ENCODE results near the gene HIC1.
A peak's percentile ranks its signal among the peaks of the same experiment; 100 is the strongest.

Gene HIC1

GRCh38 chr17:2107050-2107449, 52.1 kb downstream of the HIC1 start:
- DNase-seq: no peak

GRCh38 chr17:2107506-2107905, 52.6 kb downstream of the HIC1 start:
- Histone ChIP-seq H2BK5ac (ENCODE audit: low read length) (no peak overlapping the region), H4K8ac (ENCODE audit: low read depth, low read length) (no peak overlapping the region), H3K23ac (ENCODE audit: low read length) (no peak overlapping the region), H3K27me3 (ENCODE audit: insufficient read depth, low read length, poor library complexity) (no peaks in the 10 kb centered on the region), H3K4me3 (ENCODE audit: low read length) (no peak overlapping the region), H2BK120ac (ENCODE audit: low read depth, low read length) (no peak overlapping the region), H3K27ac (ENCODE audit: low read depth, low read length) (no peak overlapping the region), H2BK15ac (replicated peaks; ENCODE audit: low read depth) (no peak overlapping the region), H3K4me1 (ENCODE audit: control insufficient read depth, low read depth, low read length) (no peaks in the 10 kb centered on the region), H3K4ac (ENCODE audit: low read depth, low read length) (no peak overlapping the region), H3K18ac (ENCODE audit: low read length) (no peak overlapping the region), H3K56ac (ENCODE audit: low read length) (no peak overlapping the region), H3K79me1 (ENCODE audit: low read length) (no peaks in the 10 kb centered on the region), H3K9ac (ENCODE audit: low read length) (no peak overlapping the region), H4K5ac (ENCODE audit: low read length) (no peak overlapping the region), H3K36me3 (ENCODE audit: control insufficient read depth, insufficient read depth, low read length) (no peaks in the 10 kb centered on the region), H2AK5ac (ENCODE audit: low read length) (no peak overlapping the region), H3K4me2 (ENCODE audit: low read length) (no peak overlapping the region), H3K79me2 (ENCODE audit: control insufficient read depth, insufficient read depth, low read length) (no peaks in the 10 kb centered on the region)
- DNase-seq: no peak
- WGBS (ENCODE audit: extremely low coverage, insufficient coverage, low lambda C conversion rate): no CpG with 5 or more reads among the region's 3 CpGs

More at GRCh38 chr17:2107050-2107449, 52.1 kb downstream of the HIC1 start:
- Histone ChIP-seq H2BK120ac (ENCODE audit: low read depth, low read length) (no peak overlapping the region), H3K56ac (ENCODE audit: low read length) (no peak overlapping the region), H2BK5ac (ENCODE audit: low read length) (no peak overlapping the region), H3K4me1 (ENCODE audit: control insufficient read depth, low read depth, low read length) (no peaks in the 10 kb centered on the region), H2AK5ac (ENCODE audit: low read length) (no peak overlapping the region), H2BK15ac (replicated peaks; ENCODE audit: low read depth) (no peak overlapping the region), H4K8ac (ENCODE audit: low read depth, low read length) (no peak overlapping the region), H3K79me1 (ENCODE audit: low read length) (no peaks in the 10 kb centered on the region), H3K9ac (ENCODE audit: low read length) (no peak overlapping the region), H3K4me3 (ENCODE audit: low read length) (no peak overlapping the region), H4K5ac (ENCODE audit: low read length) (no peak overlapping the region), H3K4ac (ENCODE audit: low read depth, low read length) (no peak overlapping the region), H3K18ac (ENCODE audit: low read length) (no peak overlapping the region), H3K23ac (ENCODE audit: low read length) (no peak overlapping the region), H3K36me3 (ENCODE audit: control insufficient read depth, insufficient read depth, low read length) (no peaks in the 10 kb centered on the region), H3K27me3 (ENCODE audit: insufficient read depth, low read length, poor library complexity) (no peaks in the 10 kb centered on the region), H3K27ac (ENCODE audit: low read depth, low read length) (no peak overlapping the region), H3K4me2 (ENCODE audit: low read length) (no peak overlapping the region), H3K79me2 (ENCODE audit: control insufficient read depth, insufficient read depth, low read length) (no peaks in the 10 kb centered on the region)
- WGBS (ENCODE audit: extremely low coverage, insufficient coverage, low lambda C conversion rate): no CpG with 5 or more reads among the region's 2 CpGs

- no peak overlapping the region for H3K4me3 ChIP-seq (ENCODE audit: low read length)
- no peak for DNase-seq
- no CpG with 5 or more reads among the region's 8 CpGs for WGBS (ENCODE audit: extremely low coverage, insufficient coverage, low lambda C conversion rate)
These were observed 53.3 kb downstream of the HIC1 start for GRCh38 chr17:2108170-2108569.

GRCh38 chr17:2110436-2110835, 55.5 kb downstream of the HIC1 start:
- Histone ChIP-seq H3K36me3 (ENCODE audit: control insufficient read depth, insufficient read depth, low read length) (no peaks in the 10 kb centered on the region), H2BK15ac (replicated peaks; ENCODE audit: low read depth) (no peak overlapping the region), H2AK5ac (ENCODE audit: low read length) (no peak overlapping the region), H2BK120ac (ENCODE audit: low read depth, low read length) (no peak overlapping the region), H4K8ac (ENCODE audit: low read depth, low read length) (no peak overlapping the region), H3K18ac (ENCODE audit: low read length) (no peak overlapping the region), H3K27me3 (ENCODE audit: insufficient read depth, low read length, poor library complexity) (no peaks in the 10 kb centered on the region), H3K4ac (ENCODE audit: low read depth, low read length) (no peak overlapping the region), H3K9ac (ENCODE audit: low read length) (no peak overlapping the region), H2BK5ac (ENCODE audit: low read length) (no peak overlapping the region), H3K27ac (ENCODE audit: low read depth, low read length) (no peak overlapping the region), H3K23ac (ENCODE audit: low read length) (no peak overlapping the region), H3K4me3 (ENCODE audit: low read length) (no peak overlapping the region), H3K79me2 (ENCODE audit: control insufficient read depth, insufficient read depth, low read length) (no peaks in the 10 kb centered on the region), H3K56ac (ENCODE audit: low read length) (no peak overlapping the region), H3K4me2 (ENCODE audit: low read length) (no peak overlapping the region), H3K4me1 (ENCODE audit: control insufficient read depth, low read depth, low read length) (no peaks in the 10 kb centered on the region), H3K79me1 (ENCODE audit: low read length) (no peaks in the 10 kb centered on the region), H4K5ac (ENCODE audit: low read length) (no peak overlapping the region)
- no CpG with 5 or more reads among the region's 6 CpGs for WGBS (ENCODE audit: extremely low coverage, insufficient coverage, low lambda C conversion rate)
- DNase-seq: no peak

More at GRCh38 chr17:2108170-2108569, 53.3 kb downstream of the HIC1 start:
- no peak overlapping the region for H2BK120ac ChIP-seq (ENCODE audit: low read depth, low read length)
- no peak overlapping the region for H2BK5ac ChIP-seq (ENCODE audit: low read length)
- H3K9ac ChIP-seq (ENCODE audit: low read length): no peak overlapping the region
- H3K4me2 ChIP-seq (ENCODE audit: low read length): no peak overlapping the region
- no peaks in the 10 kb centered on the region for H3K79me2 ChIP-seq (ENCODE audit: control insufficient read depth, insufficient read depth, low read length)
- no peaks in the 10 kb centered on the region for H3K36me3 ChIP-seq (ENCODE audit: control insufficient read depth, insufficient read depth, low read length)
- no peak overlapping the region for H3K27ac ChIP-seq (ENCODE audit: low read depth, low read length)
- no peaks in the 10 kb centered on the region for H3K4me1 ChIP-seq (ENCODE audit: control insufficient read depth, low read depth, low read length)
- H2BK15ac ChIP-seq (replicated peaks; ENCODE audit: low read depth): no peak overlapping the region
- no peaks in the 10 kb centered on the region for H3K27me3 ChIP-seq (ENCODE audit: insufficient read depth, low read length, poor library complexity)
- no peak overlapping the region for H3K23ac ChIP-seq (ENCODE audit: low read length)
- no peak overlapping the region for H3K56ac ChIP-seq (ENCODE audit: low read length)
- H3K79me1 ChIP-seq (ENCODE audit: low read length): no peaks in the 10 kb centered on the region
- no peak overlapping the region for H3K4ac ChIP-seq (ENCODE audit: low read depth, low read length)
- H2AK5ac ChIP-seq (ENCODE audit: low read length): no peak overlapping the region
- H4K8ac ChIP-seq (ENCODE audit: low read depth, low read length): no peak overlapping the region
- no peak overlapping the region for H3K18ac ChIP-seq (ENCODE audit: low read length)
- H4K5ac ChIP-seq (ENCODE audit: low read length): no peak overlapping the region

- no peak overlapping the region for H4K5ac ChIP-seq (ENCODE audit: low read length)
- H3K4me1 ChIP-seq (ENCODE audit: control insufficient read depth, low read depth, low read length): no peaks in the 10 kb centered on the region
- no CpG with 5 or more reads among the region's 5 CpGs for WGBS (ENCODE audit: extremely low coverage, insufficient coverage, low lambda C conversion rate)
- no peak overlapping the region for H3K9ac ChIP-seq (ENCODE audit: low read length)
- no peaks in the 10 kb centered on the region for H3K79me2 ChIP-seq (ENCODE audit: control insufficient read depth, insufficient read depth, low read length)
- DNase-seq: no peak
- H2BK120ac ChIP-seq (ENCODE audit: low read depth, low read length): no peak overlapping the region
- H3K4ac ChIP-seq (ENCODE audit: low read depth, low read length): no peak overlapping the region
- no peaks in the 10 kb centered on the region for H3K27me3 ChIP-seq (ENCODE audit: insufficient read depth, low read length, poor library complexity)
- no peaks in the 10 kb centered on the region for H3K36me3 ChIP-seq (ENCODE audit: control insufficient read depth, insufficient read depth, low read length)
- H3K23ac ChIP-seq (ENCODE audit: low read length): no peak overlapping the region
- no peak overlapping the region for H3K4me3 ChIP-seq (ENCODE audit: low read length)
- no peak overlapping the region for H3K27ac ChIP-seq (ENCODE audit: low read depth, low read length)
- H3K56ac ChIP-seq (ENCODE audit: low read length): no peak overlapping the region
- H3K18ac ChIP-seq (ENCODE audit: low read length): no peak overlapping the region
- H2BK15ac ChIP-seq (replicated peaks; ENCODE audit: low read depth): no peak overlapping the region
- H2BK5ac ChIP-seq (ENCODE audit: low read length): no peak overlapping the region
- no peak overlapping the region for H2AK5ac ChIP-seq (ENCODE audit: low read length)
- no peak overlapping the region for H3K4me2 ChIP-seq (ENCODE audit: low read length)
- peak overlapping the region; percentile 76 for H4K8ac ChIP-seq (ENCODE audit: low read depth, low read length)
- H3K79me1 ChIP-seq (ENCODE audit: low read length): no peaks in the 10 kb centered on the region
These were observed 56.8 kb downstream of the HIC1 start for GRCh38 chr17:2111691-2112090.

All from mesendoderm (in vitro differentiated cells).